Stimulated activated CD4-positive, alpha-beta T cell treated with anti-CD3 and anti-CD28 coated beads, Interleukin-1b, Interleukin-23, amount 100 ng/mL, for 4 hours (primary cell): ENCODE results near the gene KIF20A.
"Not testable (repeated sequence)": the region's sequence is repeated elsewhere in the genome, so short reads cannot be mapped to it uniquely, and the experiment has no call there.

Experiments used
- DNase-seq, 2 donors: peaks; one replicate each; pipeline ENCODE4 v3.0.0-alpha.2; 2020; ENCODE audit warnings: low read depth in 2 of 2

KIF20A gene

DNA sequence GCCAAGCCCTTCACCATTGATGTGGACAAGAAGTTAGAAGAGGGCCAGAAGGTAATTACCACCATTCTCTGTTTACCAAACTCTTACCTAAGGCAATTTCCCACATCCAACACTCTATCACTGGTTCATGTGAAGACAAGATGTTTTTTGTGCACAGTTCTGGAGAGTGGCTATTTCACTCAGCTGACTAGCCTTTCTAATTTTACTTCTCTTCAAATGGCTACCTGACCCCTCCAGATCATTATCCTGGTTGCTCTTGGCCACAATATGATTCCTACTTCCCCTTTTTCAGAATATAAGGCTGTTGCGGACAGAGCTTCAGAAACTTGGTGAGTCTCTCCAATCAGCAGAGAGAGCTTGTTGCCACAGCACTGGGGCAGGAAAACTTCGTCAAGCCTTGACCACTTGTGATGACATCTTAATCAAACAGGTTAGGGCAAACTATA, 7.1 kb downstream of the KIF20A start:
- DNase-seq, result no peak

DNA sequence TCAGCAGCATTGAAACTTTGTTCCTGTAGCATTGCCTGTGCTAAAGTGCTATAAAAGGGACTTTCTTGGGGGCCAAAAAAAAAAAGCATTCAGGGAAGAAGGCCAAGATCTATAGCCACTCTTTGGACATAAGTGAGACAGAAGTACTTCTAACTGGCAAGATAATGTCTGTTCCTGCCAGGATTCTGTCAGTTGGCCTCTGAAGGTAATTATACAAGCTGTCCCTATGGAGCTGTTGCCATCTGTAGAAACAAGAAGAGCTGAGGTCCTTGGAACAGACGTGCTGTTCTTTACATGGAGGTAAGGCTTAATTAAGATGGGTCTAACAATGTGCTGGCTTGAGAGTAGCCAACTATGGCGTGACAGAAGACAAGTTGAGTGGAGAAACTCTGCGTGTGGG, 9.7 kb downstream of the KIF20A start:
- no peak for DNase-seq

DNA sequence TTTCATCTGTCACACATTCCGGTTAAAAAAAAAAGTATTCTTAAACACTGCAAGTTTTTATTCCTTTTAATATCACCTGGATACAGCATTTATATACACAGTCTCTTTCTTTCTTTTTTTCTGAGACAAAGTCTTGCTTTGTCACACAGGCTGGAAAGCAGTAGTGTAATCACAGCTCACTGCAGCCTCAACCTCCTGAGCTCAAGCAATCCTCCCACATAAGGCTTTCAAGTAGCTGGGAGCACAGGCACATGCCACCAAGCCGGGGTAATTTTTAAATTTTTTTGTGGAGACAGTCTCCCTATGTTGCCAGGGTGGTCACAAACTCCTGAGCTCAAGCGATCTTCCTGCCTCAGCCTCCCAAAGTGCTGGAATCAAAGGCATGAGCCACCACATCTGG, 13.9 kb downstream of the KIF20A start:
- no peak for DNase-seq

DNA sequence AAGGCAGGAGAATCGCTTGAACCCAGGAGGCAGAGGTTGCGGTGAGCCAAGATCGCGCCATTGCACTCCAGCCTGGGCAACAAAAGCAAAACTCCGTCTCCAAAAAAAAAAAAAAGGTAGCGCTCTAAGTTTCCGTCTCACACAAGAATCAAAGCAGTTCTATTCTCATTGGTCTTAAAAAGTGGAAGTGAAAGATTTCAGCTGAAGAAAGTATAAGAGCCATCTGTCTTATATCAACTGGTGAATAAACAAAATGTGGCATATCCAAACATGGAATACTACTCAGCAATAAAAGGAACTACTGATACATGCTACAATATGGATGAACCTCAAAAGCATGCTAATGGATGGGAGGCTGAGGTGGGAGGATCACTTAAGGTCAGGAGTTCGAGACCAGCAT, 14.9 kb downstream of the KIF20A start:
- not testable (repeated sequence) for DNase-seq

DNA sequence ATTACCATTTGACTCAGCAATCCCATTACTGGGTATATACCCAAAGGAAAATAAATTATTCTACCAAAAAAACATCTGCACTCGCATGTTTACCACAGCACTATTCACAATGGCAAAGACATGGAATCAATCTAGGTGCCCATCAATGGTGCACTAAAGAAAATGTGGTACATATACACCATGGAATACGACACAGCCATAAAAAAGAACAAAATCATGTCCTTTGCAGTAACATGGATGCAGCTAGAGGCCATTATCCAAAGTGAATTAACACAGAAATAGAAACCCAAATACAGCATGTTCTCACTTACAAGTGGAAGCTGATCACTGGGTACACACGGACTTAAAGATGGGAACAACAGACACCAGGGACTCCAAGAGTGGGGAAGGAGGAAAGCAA, 32.1 kb downstream of the KIF20A start:
- no peak for DNase-seq

DNA sequence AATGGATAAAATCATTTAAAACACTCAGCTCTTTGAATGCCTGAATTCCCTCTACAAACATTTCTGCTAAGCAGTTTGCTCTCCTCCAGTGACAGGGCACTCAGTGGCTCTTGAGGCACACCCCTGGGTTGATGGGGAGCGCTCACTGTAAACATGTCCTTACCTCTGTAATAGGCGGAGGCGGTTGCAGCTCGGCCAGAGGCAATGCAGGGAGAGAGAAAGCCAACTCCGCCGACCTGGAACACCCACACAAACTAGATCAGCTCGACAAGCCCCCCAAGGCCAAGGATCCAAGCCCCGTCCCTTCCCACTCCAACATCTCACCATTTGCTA, 33.9 kb downstream of the KIF20A start:
- DNase-seq, result no peak

DNA sequence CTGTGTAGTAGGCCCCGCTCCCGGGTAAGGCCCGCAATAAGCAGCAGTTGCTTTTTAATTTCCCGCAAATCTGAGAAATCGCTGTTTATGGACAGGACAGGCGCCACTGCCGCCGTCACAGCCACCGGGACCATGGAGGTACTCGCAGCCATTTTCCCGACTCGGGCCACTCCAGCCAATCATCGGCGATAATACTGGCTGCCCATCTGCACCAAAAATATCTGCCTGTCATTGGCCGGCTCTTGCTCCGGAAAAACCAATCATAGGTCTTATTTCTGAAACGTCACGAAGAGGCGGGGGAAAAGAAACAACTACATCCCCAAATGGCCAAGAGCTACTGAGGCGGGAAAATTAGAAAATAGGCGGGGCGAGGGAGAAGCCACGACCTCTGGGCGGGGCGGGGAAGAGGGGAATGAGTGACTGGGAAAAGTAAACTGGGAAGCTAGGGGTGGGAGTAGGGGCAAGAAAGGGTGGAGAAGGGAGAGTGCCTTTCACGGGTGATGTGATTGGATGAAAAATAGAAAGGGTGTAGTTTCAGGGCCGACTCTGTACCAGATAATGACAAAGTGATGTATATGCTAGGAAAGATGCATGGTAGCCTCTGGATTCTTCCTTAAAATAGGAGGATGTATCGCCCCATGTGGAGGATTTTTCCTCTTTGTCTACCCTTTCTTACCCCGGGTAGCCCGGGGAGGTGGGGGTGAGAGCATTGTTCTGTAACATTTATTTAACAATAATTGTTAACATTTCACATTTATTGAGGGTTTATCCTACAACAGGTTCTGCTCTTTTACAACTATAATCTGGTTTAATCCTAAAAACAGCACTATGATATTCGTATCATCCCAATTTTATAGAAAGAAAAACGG, 34.5 kb downstream of the KIF20A start, which contains the start of gene CDC23:
CDC23 (minus strand) TSS at position 163 of the 869 bp plus-strand sequence; CDS start at position 152, 11 bp downstream.
- DNase-seq, result peak; percentile 75 to 83

DNA sequence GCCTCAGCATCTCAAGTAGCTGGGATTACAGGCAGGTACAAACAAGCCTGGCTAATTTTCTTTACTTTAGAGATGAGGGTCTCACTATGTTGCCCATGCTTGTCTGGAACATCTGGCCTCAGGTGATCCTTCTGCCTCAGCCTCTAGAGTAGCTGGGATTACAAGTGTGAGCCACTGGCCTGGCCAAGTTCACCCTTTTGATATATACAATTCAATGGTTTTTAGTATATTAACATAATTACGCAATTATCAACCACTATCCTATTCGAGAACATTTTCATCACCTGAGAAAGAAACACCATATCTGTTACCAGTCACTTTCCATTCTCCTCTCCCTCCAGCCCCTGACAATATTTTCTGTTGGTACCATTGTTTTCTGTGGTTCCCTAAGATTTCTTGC, 37.9 kb downstream of the KIF20A start:
- DNase-seq, result no peak

DNA sequence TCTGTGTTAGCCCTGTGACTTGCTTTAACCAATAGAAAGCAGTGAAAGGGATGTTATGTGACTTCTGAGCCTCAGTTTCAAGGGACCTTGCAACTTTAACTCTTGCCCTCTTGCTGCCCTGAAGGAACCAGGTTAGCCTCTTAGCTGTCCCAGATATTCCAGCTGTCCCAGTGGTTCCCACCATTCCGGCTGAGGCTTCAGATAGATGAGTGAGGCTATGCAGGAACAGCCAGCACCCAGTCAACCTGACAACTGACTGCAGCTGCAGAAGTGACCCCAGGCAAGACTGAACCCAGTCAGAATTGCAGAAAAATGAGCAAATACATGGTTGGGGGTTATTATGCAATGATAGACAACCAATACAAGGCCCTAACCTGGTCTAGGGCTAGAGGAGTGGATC, 44.6 kb downstream of the KIF20A start:
- DNase-seq, result no peak

DNA sequence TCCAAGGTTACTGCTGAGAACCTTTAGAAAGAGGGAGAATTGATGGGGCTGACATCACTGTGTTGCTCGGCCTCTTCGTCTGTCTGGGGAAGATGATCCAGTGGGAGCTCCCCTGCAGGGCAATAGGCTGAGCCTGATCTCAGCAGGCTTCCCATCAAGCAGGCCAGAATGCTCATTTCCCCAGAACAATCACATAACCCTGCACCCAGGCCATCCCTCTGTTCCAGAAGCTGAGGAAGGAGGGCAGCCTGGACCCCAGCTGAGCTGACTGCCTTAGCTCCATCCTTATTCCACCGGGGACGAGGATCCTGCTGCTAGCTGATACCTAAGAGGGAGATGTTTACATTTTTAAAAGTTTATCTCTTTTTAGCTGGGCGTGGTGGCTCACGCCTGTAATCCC, 45.8 kb downstream of the KIF20A start:
- DNase-seq, result no peak

DNA sequence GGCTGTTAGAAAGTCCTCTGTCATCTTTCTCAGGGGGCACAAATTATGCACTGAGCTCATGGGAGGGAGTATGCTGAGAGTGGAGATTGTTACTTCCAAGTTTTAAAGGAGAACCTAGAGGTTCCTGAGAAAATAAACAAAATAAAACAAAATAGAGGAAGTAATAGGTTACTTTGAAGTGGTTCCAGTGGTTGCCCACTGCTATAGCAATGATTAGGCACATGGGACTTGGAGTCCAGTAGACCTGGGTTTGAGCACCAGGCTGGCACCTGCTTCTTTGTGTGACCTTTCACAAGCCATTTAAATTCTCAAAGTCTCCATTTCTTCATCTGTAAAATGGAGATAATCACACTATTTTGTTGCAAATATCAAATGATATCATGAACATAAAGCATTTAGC, 48.0 kb downstream of the KIF20A start:
- DNase-seq, result no peak

DNA sequence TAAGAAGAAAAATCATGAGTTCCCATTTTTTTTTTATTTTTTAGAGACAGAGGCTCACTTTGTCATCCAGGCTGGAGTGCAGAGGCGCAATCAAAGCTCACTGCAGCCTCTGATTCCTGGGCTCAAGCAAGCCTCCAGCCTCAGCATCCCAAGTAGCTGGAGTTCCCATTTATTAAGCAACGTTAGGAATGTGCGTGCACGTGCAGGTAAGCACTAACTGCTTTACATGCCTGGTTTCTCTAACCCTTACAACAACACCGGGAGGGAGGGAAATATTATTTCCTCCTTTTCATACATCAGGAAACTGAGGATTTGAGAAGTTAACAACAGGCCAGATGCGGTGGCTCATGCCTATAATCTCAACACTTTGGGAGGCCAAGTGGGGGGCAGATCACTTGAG, 50.5 kb downstream of the KIF20A start:
- DNase-seq, result no peak

DNA sequence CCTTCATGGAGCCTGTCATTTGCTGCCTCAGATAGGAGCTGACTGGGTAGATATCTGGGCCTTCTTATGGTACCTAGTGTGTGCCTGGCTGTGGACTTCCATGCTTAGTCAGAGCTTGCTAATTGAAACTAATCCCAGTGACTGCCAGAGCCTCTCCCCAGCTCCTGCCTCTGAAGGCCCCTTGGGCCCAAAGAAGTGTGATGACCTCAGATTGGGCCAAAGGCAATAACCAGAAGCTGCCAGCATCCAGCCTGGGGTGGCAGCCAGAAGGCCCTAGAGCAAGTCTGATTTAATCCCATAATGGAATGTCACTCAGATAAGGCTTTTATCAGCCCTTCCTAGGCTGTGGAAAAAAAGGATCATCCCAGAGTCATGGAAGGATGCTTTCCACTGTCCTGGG, 51.3 kb downstream of the KIF20A start:
- DNase-seq, result no peak

DNA sequence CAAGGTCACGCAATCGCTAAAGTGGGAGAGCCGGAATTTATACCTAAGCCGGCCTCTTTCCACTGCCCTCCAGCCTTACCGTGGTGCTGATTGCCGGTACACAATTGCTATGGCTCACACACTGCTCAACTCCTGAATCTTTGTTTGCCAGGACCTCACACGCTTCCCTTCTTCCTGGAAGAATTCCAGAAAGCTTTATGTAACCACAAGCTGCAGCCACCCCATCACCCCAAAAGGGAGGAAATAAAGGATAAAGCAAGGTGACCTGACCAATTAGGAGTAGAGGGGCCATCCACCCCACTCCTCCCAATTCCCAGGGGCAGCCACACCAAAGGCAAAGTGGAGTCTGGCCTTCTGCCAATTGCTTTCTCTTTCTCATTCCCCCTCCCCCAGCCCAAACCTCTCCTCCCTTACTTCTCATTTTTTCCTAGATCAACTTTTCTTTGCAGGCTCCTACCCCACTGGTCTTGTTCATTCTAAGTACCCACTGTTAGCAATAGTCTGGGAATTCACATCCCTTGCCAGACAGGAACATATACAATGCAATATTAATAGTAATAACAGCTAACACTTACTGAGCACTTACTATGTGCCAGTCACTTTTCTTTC, 52.2 kb downstream of the KIF20A start:
- no peak for DNase-seq

DNA sequence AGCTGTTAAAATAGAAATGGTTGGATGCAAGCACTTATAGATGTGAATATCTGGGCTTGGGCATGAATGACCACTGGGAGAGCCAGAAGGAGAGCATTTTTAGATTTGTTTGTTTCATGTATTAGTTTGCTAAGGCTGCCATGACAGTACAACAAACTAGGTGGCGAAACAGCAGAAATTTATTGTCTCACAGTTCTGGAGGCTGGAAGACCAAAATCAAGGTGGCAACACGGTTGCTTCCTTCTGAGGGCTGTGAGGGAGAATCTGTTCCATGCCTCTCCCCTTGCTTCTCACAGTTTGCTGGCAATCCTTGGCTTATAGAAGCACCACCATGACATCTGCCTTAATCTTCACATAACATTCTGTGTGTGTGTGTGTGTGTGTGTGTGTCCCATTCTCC, 54.4 kb downstream of the KIF20A start:
- no peak for DNase-seq

DNA sequence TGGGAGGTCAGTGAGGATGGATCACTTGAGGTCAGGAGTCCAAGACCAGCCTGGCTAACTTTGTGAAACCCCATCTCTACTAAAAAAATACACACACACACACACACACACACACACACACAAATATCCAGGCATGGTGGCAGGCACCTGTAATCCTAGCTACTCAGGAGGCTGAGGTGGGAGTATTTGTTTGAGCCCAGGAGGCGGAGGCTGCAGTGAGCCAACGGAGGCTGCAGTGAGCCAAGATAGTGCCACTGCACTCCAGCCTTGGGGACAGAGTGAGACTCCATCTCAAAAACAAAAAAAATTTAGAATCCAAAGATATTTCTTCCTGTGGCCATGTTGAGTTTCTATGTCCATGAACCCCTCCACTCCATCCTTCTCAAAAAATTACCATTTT, 55.7 kb downstream of the KIF20A start:
- DNase-seq, result no peak
